Body of pancreas (tissue), 4 donors: ENCODE measurements around the gene SLC25A12.

Experiments used
- CTCF ChIP-seq, 7 experiments: fragments of 450-650 bp in 4 of 7; fragments of 200-600 bp in 3 of 7; sonication (generic) in 3 of 7; IDR thresholded peaks; one replicate each; pipeline ENCODE4 v1.5.1; 2016 to 2019; ENCODE audit warnings: antibody characterized with exemption in 7 of 7
- POLR2A ChIP-seq, 3 donors: fragments of 450-650 bp; IDR thresholded peaks; one replicate each; pipeline ENCODE4 v1.6.1; 2016; ENCODE audit warnings: antibody characterized with exemption in 3 of 3, mild to moderate bottlenecking in 2 of 3

DNA sequence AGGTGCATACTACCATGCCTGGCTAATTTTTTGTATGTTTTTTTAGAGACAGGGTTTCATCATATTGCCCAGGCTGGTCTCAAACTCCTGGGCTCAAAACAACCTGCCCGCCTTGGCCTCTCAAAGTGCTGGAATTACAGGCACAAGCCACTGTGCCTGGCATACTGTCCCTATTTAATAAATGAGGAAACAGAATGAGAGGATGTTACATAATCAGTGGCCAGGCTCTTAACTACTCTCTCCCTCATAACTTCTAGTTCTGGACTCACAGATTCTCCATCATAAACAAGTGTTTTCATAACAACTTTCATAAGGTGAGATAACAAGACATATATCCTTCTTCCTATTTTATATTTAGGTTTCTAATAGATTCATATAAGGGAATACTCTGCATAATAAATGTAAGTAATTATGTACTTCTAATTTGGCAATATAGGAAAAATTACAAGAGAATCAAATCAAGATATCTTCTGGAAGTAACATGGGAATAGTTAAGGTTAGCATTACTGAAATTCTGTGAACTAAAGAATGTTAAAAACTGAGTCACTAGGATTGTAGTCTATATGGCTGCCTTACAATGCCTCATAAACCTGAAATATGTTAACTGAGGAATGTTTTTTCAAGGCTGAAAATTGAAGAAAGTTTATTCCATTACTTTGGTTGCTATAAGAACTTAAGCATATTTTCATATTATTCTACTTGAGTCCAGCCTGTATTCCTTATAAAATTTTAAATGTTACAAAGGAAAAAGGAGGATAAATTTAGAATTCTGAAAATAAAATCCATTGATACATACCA, 71.3 kb downstream of the SLC25A12 start:
- TF ChIP-seq CTCF (IDR thresholded peaks at IDR 0.05) = no peak
- no peak for TF ChIP-seq POLR2A (IDR thresholded peaks at IDR 0.05)
